Mucosa of descending colon (tissue), 3 donors: ENCODE measurements around the gene BCL2. TPM values are rescaled to one million over a fixed set of nuclear protein-coding genes. Genes with fewer than 3 reads are reported as not detected.

ENCODE experiments used
- ATAC-seq: fragments of 200-7000 bp; cut with Tn5 transposase; one replicate; pipeline ENCODE4 v1.9.1; 2020; ENCODE audit warnings: mild to moderate bottlenecking, moderate library complexity
- DNase-seq, 3 donors: peaks; one replicate each; pipeline ENCODE4 v3.0.0-alpha.2; 2020
- H3K36me3 ChIP-seq: fragments of 200-600 bp; one replicate; pipeline ENCODE4 v1.8.0; 2021; ENCODE audit warnings: low read depth, mild to moderate bottlenecking
- H3K4me1 ChIP-seq: fragments of 200-600 bp; one replicate; pipeline ENCODE4 v1.8.0; 2021; ENCODE audit warnings: low read depth, mild to moderate bottlenecking
- H3K4me3 ChIP-seq: fragments of 200-600 bp; one replicate; pipeline ENCODE4 v1.8.0; 2021; ENCODE audit warnings: mild to moderate bottlenecking
- H3K9me3 ChIP-seq: fragments of 200-600 bp; one replicate; pipeline ENCODE4 v1.8.0; 2021; ENCODE audit warnings: mild to moderate bottlenecking
- intact Hi-C, 2 donors: fragments of 100-400 bp; cut with DNase I in 1 of 2; cut with micrococcal nuclease in 1 of 2; formaldehyde crosslinking; loops; one replicate each; pipeline versions ENCODE4 v1.11.0 to v1.11.1; 2022; cut with DNase I, micrococcal nuclease
- total RNA-seq, 3 donors: library from RNA; stranded (reverse); fragmentation: NEBNext Ultra II Directional in 2 of 3; extraction: Animal tissue kit (Norgen Biotek cat#: 25700) in 2 of 3; gene quantifications; one replicate each; pipeline versions ENCODE4 v1.2.1 to v1.2.4, GENCODE V29; 2021 to 2023
- TF ChIP-seq, protein P1 (sequence below): fragments of 200-600 bp; IDR thresholded peaks from one replicate; pipeline ENCODE4 v1.8.0; 2022; ENCODE audit warnings: antibody characterized with exemption, mild to moderate bottlenecking
- donor health status: DM: no; HTN: no; CAD: no; lungs with moderate emphysema.
- donor health status: DM: no; HTN: no; CAD: no.
- donor health status: DM: no; HTN: yes; CAD: no.

BCL2 gene
- total RNA-seq, 3 donors from 2014 or later = 17.7 to 25.7 (median 20.5) TPM

DNA sequence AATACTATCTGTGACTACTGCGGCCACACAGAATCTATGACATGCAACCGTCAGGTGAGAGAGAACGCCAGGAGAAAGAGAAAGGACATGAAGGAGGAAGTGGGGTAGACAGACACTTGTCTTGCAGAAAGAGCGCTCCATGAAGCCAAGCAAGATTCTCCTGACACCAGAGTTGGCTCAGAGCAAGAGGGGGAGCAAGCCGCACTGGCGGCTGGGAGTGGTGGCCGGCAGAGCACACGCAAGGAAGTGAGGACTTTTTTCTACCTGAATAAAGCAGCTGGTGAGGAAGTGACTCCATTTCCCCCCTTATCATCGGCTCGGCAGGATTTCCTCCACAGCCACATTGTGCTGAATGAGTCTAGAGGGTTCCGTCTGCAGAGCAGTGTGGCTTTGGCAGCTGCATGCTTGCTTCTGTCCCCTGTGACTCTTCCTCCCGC is 181.6 kb downstream of the BCL2 start:
- H3K4me3 ChIP-seq = no peak overlapping the region
- intact Hi-C loops = loop anchor here in 1 of 2 donors (2.0 kb wide), 1 partner anchor 27 kb away; no protein-coding TSS in a partner anchor
- ATAC-seq = peak; percentile 73

DNA sequence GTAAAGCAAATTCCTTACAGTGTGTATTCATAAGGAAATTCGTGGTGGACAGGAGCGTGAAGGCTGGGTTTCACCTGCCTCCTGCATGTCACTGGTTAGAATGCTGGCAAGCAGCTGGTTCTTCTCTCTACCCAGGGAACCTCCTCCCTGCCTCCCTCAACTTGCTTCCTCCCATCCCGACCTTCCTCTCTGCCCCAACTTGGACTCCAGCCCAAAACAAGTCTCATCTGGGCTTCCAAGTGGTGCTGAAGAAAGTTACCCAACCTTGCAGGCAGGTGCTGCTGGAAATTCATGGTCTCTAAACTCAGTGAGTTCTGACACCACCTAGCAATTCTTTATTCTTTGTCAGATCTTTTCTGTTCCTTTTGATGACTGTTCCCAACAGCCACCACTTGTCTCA is 184.5 kb downstream of the BCL2 start:
- Histone ChIP-seq H3K4me3 (no peak overlapping the region), H3K9me3 (no peaks in the 10 kb centered on the region), H3K4me1 (peaks cover 23% of the 10 kb centered on the region), H3K36me3 (no peaks in the 10 kb centered on the region)
- DNase-seq (no peak), ATAC-seq (no peak)
- intact Hi-C loops = no loop called here
- TF ChIP-seq, protein P1, sequence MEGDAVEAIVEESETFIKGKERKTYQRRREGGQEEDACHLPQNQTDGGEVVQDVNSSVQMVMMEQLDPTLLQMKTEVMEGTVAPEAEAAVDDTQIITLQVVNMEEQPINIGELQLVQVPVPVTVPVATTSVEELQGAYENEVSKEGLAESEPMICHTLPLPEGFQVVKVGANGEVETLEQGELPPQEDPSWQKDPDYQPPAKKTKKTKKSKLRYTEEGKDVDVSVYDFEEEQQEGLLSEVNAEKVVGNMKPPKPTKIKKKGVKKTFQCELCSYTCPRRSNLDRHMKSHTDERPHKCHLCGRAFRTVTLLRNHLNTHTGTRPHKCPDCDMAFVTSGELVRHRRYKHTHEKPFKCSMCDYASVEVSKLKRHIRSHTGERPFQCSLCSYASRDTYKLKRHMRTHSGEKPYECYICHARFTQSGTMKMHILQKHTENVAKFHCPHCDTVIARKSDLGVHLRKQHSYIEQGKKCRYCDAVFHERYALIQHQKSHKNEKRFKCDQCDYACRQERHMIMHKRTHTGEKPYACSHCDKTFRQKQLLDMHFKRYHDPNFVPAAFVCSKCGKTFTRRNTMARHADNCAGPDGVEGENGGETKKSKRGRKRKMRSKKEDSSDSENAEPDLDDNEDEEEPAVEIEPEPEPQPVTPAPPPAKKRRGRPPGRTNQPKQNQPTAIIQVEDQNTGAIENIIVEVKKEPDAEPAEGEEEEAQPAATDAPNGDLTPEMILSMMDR = no peak

More for the DNA sequence above, 181.6 kb downstream of the BCL2 start:
- TF ChIP-seq, protein P1 = no peak
- Histone ChIP-seq H3K9me3 (no peaks in the 10 kb centered on the region), H3K4me1 (peaks cover 8% of the 10 kb centered on the region), H3K36me3 (no peaks in the 10 kb centered on the region)
- peak in 1 of 3 donors; percentile 31 for DNase-seq

DNA sequence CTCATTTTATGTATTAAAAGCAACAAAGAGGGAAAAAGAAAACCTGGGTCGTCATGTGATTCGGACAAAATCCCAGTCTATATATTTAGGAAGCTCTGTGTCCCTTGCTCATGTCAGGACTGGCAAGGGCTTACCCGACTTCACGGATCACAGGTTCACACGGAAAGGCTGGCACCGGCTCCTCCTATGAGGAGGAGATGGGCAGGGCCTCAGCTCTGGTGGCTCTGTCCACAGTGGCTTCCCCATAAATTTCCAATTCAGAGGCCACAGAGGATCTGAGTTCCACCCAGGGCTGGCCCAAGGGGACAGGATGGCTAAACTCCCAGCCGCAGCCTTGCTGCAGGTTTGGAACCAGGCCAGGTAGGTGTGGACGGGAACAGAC is 186.8 kb downstream of the BCL2 start:
- H3K4me1 ChIP-seq = peaks cover 23% of the 10 kb centered on the region
- peak; percentile 84 for ATAC-seq
- TF ChIP-seq, protein P1 = no peak
- H3K9me3 ChIP-seq = no peaks in the 10 kb centered on the region
- no peak overlapping the region for H3K4me3 ChIP-seq
- intact Hi-C loops = loop anchor here (5.0 kb wide), 1 partner anchor 189 kb away; no protein-coding TSS in a partner anchor
- H3K36me3 ChIP-seq = no peaks in the 10 kb centered on the region
- peak; percentile 71 to 77 (median 71) for DNase-seq

DNA sequence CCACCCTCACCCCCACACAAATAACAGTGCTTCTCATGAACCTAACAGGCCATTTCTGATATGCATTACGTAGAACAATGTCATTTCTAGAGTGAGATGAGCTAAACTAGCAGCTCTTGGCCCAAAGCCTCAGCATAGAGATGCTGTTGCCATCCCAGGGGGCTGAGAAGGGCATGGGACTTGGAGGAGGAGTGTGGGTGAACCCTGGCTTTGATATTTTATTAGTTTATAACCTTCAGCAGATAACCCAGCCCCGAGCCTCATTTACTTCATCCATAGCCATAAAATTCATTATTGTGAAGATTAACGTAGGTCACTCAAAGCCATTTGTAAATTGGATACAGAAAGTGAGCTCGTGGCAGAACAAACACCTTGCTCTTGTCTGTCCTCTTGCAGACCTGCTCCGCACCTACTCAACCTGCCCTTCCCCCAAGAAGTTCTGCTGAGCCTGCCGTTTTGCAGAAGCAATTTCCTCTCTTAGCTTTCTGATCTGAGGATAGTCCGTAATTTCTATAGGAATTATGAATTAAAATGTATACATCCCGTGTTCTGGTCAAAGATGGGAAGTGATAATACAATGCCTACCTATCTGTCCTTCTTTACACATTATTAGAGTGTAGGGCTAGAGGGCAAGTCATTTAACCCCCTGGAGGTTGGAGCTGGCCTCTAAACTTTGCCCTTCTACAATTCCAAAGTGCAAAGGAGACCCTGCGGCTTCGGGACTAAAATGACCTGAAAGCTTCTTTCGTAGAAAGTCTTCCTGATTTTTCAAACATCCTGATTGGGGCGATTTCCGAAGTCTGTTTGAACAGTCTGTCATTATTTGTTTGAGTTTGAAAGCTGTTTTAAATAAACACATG is 187.4 kb downstream of the BCL2 start:
- Histone ChIP-seq H3K4me1 (peaks cover 19% of the 10 kb centered on the region), H3K4me3 (no peak overlapping the region), H3K9me3 (no peaks in the 10 kb centered on the region), H3K36me3 (no peaks in the 10 kb centered on the region)
- ATAC-seq (peak; percentile 45), DNase-seq (peak in 1 of 3 donors; percentile 47)
- intact Hi-C loops = loop anchor here (5.0 kb wide), 1 partner anchor 190 kb away; no protein-coding TSS in a partner anchor
- TF ChIP-seq, protein P1 = no peak

DNA sequence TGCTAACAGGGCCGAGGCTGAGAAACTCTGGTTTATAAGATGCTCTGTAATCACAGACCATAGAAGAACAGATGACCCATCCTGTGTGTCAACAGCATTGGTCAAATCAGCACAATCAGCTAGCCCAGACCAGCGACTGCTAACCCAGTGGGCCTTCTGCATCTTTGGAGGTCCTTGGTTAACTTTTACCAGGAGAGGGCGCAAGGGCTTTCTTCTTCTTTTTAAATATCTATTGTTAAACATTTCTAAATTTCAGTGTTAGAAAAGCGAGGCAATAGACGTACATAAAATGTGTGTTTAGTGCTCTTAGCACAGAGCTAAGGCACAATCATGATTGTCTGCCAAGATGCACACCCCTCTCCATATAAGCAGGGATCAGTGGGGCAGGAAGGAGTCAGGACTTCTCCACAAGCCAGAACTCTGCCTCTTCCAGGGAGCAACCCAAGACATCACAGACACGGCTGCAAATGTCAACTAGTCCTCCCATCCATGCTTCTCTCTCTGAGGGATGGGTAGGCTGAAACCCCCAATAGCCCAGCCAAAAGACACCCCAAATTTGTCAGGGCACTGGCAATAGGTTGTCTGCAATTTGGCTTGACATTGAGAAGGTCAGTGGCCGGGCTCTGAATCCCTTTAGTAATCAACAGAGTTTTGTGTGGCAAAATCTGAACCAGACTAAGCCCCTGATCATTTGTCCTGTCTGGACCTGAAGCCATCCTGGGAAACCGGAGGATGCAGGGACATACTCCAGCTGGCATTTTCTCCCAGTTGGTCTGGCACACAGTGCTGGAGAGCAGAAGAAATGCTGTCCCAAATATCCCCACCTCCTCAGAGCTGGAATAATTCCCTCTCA is 188.2 kb downstream of the BCL2 start:
- peak; percentile 59 for ATAC-seq

More for the DNA sequence above, 188.2 kb downstream of the BCL2 start:
- TF ChIP-seq, protein P1 = peak; percentile 31
- no peaks in the 10 kb centered on the region for H3K36me3 ChIP-seq
- H3K4me1 ChIP-seq = peaks cover 19% of the 10 kb centered on the region
- no peak overlapping the region for H3K4me3 ChIP-seq
- intact Hi-C loops = loop anchor here (5.0 kb wide), 1 partner anchor 191 kb away; no protein-coding TSS in a partner anchor
- peak in 1 of 3 donors; percentile 91 for DNase-seq
- H3K9me3 ChIP-seq = no peaks in the 10 kb centered on the region
